GM18520 (cell line): ENCODE results near the gene CHDH.

Source experiments
- ATAC-seq: cut with Tn5 transposase; IDR thresholded peaks from one replicate; pipeline ENCODE4 v1.9.1; 2021; ENCODE audit not compliant: unreplicated experiment

Gene CHDH

DNA sequence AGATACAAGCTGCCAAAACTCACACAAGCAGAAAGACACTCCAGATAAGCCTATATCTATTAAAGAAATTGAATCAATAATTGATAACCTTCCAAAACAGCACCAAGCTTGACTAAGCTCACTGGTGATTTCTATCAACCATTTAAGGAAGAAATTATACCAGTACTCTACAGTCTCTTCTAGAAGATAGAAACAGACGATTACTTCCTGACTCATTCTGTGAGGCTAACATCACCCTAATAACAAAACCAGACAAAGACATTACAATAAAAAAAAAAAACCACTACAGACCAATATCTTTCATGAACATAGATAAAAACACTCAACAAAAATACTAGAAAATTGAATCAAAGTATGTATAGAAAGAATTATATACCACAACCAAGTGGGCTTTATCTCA, 20.2 kb downstream of the CHDH start:
- ATAC-seq: no peak

DNA sequence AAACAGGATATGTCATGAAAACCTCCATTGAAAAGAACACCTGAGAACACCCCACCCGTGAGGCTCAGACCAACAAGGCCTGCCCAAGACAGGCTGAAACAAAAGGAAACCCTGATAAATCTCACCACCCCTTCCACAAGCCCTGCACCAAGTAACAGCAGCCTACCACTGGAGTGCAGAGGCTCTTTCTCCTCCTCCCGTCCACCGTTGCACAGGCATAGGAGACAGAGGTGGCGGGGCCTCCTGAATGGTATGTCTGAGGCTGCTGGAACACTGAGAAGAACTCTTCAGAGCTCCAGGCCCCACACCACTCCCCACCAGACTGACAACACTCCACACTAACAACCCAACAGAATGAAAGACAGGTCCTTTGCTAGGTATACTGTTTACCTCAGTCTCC, 21.4 kb downstream of the CHDH start:
- ATAC-seq: no peak

DNA sequence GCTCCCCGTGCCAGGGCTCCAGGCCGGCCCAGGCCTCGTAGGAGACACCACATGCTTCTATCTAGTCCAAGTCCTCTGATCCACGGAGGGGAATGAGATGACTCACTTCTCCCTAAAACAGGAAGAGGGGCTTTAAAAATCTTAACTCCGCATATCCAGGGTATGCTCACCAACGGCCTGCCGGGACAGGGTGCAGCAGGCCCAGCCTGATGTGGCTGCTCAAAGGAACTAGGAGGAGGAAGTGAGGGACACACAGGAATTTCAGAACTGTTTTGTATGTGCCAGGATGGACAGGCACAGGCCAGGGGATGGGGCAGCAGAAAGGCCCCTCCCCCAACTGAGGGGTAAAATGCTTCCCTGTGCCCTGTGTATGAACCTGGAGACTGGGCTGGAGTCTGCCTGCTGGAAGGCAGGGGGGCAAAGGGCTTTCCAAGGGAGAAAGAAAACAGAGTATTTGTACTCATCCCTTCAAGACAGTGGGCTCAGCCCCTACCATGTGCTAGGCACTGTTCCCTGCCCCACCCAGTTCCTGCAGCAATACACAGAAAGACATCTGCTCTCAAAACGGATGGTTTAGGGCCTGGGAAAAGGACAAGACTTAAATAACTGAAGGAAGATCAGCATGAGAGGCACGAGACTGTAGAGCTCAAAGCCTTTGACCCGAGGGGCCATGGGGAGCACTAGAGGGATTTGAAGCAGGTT, 22.1 kb downstream of the CHDH start:
- ATAC-seq: no peak

DNA sequence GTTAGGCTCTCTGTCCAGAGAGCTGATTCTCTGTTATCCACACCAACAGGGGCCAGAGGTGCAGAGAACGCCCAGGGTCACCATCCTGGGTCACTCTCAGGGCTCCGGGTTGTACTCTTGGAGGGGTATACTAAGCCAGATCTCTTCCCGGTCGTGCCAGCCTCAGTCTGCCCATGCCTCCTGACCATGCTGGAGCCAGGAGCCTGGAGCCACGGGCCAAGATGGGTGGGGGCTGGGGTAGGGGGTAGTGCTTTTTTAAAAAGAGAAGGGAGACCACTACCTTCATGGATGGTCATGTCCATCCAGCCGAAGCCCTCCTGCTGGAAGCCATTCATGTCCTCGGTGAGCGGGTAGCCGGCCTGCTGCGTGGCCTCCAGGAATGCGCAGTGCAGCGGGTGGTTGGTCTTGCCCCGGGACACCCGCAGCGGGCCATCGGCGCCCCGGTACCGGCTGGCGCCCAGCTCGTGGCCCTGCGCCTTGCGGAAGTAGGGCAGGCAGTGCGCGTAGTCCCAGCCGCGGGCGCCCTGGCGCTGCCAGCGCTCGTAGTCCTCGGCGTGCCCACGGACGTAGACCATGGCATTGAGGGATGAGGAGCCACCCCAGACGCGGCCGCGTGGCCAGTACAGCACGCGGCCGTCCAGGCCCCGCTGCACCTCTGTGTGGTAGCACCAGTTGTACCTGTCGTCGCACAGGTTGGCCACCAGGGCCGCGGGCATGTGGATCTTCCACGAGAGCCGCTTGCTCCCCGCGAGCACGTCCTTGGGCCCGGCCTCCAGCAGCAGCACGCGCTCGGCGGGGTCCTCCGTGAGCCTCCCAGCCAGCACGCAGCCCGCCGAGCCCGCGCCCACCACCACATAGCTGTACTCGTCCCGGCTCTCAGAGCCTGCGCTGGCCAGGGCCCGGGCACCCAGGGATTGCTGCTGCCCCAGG, 22.9 kb downstream of the CHDH start:
- ATAC-seq: no peak

DNA sequence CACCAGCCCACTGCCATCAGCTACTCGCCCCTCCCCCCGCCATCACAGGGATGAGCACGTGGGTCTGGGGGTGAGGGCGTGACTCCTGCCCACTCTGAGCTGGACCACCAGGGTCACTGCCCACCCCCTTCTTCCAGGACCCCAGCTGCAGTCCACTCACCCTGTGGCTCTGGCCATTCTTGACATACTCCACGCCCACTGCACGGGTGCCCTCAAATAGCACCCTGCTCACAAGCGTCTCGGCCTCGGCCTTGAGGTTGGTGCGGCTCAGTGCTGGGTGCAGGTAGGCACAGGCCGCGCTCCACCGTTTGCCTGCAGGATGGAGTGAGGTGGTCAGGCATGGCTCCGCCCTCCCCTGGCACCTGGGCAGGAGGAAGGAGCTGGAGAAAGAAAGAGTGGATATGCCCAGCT, 23.9 kb downstream of the CHDH start:
- ATAC-seq: no peak

DNA sequence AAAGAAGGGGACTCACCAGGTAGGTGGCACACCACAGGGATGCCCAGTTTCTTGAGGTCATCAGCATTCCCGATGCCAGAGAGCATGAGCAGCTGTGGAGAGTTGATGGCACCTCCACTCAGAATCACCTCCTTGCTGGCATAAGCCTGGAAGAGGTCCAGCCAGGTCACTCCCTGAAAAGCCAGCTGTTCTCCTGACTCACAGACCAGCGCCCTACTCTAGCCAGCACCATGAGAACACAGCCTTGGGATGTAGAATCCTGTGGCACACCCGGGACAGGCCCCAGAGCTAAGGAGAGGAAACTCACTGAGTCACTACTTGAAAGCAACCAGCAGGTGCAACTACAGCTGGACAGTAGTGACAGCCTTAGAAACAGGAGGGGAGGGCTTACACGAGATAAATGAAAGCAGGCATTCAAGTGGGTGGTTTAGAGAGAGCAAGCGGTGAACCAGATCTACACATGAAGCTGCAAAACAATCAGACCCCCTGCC, 24.5 kb downstream of the CHDH start:
- ATAC-seq: no peak

DNA sequence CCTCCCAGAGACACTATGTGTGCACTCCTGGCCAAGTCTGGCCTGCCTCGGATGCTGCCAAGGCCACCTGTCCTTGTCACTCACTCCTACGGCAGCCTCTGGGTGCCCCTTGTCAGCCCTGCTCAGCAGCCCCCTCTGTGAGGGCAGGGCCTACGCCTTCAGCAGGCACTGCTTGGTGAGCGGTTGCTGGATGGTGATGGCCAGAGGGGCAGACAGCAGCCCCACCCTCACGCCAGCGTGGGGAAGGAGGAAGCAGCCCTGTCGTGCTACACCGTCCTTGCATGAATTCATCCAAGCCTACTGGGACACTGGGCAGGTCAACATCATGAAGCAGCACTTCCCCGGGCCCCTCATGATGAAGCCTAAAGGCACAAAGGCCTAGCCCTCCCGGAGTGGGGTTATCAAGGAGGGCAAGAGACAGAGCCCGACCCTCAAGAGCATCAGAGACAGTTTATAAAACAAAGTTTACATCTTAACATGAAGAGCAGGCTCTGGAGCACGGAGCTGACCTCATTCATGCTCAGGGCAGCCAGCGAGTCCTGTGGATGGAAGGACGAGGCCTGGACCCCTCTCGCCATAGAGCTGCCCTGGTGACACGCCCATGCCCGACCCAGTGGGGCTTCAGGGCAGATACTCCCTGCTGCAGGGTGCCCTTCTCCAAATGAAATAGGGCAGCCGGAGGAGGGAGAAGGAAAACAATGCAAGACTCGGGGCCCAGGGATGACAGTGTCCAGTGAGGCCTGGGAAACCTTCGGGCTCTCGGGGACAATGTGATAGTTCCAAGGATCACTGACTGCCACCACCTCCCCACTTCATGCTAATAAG, 25.3 kb downstream of the CHDH start:
- no peak for ATAC-seq

DNA sequence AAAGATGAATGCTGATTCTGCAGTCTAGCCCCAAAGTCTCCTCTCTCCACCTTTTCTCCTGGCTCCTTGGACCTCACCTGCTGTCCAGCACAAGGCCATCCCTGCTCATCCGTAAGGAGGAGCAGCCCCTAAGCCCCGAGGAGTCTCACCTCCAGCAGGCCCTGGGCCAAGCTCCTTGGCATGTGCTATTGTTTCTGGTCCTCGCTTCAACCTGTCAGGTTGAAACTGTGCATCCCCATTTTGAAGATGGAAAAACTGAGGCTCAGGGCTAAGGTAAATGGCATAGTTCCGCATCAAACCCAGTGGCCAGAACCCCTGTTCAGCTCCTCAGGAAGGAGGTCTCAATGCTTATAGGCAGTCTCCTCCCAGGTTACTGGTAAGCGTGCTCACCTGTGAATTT, 26.1 kb downstream of the CHDH start:
- ATAC-seq: no peak

DNA sequence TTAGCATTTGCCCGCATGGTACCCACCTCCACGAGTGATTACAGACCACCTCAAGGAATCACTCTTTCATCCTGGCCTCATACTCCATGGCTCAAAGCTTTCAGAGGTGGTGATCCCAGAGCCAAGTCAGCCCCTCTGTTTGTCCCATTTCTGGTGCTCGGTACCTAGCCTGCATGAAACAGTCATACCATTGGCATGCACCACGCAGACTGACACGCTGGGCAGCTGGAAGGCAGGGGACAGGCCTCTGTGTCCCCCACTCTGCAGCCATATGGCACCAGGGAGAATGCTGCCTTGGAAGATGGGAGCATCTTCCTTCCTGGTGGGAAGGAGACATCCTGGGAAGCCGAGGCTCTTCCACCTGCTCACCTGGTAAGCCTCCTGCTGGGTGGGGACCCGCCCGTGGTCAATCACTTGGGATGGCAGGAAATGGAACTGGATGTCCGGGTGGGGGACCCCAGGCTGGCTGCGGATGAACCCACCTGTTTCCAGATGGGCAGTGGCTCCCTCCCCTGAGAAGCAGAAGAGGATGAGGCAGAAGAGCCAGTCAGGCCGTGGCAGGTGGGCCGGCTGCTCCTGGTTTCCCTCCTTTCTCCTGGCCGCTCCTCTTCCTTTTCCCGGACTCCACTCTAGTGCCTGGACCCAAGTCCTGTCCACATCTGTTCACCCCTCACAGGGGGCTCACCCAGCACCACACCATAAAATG, 26.9 kb downstream of the CHDH start:
- ATAC-seq: no peak

DNA sequence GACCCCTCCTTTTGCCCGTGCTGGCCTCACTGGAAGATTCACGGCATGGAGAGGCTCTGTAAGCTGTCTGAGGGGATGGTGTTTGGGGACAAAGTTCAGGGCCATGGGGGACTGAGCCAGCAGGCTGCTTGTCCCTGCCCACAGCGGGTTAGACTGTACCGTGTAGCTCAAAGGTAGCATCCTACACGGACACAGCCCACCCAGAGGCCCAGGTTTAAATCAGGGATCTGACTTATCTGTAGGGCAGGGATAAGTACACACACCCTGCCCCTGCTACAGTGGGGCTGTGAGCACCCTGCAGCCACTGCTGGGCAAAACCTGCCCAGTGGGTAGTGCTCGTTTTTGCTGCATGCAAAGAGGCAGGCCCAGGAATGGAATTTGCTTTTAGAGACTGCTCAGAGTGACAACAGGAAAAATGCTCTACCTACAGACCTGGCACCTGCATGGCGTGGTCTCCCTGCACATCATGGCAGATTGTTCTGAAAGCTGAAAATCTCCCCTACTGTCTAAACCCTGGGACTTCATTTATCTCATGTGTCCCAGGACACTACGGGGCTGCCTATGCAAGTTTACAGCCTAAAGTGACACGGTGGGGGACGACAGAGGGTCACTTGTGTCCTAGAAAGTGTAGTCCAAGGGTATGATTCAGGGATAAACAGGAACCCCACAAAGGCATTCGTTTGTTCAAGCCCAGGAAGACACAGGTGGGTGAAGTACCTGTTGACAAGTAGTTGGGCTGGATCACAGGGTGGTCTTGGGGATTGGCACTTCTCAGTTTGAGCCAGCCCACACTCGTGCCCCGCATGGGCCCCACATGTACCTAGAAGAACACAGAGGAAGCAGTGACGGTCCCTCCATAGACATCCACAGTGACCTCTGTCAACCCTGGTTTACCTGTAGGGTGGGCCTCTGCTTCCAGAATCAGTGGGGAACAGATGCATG, 27.7 kb downstream of the CHDH start:
- no peak for ATAC-seq

DNA sequence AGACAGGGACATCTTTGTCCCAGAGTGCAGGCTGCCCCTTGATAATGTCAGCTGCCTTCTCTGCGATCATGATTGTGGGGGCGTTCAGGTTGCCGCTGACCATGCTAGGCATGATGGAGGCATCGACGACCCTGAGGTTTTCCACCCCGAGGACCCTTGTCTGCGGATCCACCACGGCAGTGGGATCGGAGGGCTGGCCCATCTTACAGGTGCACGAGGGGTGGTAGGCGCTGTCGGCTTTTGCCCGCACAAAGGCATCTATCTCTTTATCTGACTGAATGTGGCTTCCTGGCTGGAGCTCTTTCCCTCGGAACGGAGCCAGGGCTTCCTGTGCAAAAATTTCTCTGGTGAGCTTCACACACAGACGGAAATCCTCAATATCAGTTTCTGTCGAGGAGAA, 28.4 kb downstream of the CHDH start:
- no peak for ATAC-seq

DNA sequence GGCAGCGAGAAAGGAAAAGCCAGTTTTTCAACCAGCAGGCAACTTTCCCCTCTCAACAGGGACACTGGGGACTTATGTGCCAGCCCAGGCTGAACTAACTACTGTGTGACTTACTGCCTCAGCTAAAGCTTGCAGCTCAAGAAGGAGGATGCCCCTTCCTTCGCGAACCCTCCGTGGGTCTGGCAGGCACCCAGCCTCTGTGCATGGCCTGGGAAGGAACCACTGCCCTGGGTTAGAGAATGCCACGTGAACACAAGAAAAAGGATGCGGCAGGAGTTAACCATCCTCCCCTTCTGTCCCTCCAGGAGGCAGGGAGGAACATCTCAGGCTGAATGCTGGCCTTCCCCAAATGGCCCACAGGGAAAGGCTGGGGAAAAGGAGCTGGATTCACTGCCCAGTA, 29.0 kb downstream of the CHDH start:
- ATAC-seq: no peak

DNA sequence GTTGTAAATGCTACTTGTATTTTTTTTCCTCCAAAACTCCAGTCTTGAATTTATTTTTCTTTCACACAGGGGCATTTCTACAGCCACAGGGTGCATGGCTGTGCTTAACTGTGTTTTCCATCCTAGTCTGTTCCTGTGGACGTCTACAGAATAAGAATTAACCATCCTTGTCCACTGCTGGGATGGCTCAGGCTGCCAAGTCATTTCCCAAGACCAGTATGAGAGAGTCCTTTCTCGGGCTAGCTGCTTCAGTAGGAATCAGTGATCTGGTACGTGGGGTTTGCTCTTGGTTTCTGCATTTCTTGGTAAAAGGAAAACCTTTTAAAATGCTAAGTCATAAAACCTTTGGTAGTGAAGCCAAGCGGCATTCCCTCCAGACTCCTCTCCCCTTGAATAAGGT, 29.8 kb downstream of the CHDH start:
- ATAC-seq: no peak

DNA sequence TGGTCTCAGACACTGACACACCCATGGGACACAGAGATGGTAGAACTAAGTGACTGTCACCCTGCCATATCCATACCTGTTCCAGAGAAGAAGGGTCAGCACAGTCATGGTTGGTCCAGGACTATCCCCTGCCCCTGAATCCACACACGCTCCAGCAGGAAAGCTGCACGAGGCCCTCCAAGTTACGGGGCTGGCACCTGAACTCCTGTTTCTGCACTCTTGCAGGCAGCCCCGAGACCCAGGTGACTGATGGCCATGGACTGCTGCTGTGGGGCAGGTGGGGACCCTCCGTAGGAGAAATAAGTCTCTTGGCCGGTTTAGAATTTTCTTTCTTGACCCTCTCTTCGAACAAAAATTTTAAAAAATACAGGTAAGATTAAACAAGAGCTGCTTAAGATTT, 30.6 kb downstream of the CHDH start:
- ATAC-seq: no peak

DNA sequence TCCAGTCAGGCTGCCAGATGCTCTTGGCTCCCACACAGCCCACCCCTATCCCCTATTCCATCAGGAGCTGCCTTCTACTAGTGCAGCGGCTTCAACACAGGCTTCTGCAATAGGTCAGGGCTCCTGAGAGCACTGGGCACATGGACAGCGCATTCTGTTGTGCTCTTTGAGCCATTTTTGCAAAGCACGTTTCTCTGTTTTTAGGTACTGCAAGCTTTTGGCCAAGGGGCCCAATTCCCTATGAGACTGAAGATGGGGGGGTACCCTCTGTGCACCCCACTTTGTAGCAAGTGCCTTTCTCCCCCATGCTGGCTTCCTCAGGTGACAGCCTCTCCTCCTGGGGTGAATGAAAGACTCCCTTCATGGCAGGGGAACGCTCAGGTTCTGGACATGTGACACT, 31.2 kb downstream of the CHDH start:
- no peak for ATAC-seq

DNA sequence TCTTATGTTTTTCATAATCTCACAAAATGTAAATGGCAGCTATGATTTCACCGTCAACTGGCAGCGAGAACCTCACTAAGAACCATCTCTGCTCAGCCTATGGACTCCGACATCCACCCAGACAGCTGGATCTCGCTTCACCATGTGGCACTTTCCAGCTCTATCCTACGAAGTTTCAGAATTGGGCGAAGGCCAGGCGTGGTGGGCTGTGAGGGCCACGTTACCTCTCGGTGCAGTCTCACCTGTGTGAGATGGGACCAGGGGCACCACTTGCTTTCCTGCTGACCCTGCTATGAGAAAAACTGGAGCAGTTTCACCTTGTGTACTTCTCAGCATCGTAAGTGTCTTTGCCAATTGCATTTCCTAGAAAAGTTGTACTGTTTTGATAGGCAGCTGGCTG, 32.3 kb downstream of the CHDH start:
- ATAC-seq: no peak

DNA sequence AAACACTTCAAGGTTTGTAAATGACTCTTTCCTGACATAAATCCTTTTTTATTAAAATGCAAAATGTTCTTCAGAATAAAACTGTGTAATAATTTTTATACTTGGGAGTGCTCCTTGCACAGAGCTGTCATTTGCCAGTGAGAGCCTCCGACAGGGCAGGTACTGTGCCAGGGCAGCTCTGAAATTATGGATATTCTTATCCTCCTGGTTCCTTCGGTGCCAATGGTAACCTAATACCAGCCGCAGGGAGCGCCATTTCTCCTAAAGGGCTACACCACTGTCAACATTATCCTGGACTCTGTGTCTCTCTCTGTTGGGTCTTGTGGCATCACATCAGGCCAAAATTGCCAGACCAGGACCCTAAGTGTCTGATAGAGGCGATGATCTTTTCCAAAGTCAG, 33.0 kb downstream of the CHDH start:
- ATAC-seq: no peak

DNA sequence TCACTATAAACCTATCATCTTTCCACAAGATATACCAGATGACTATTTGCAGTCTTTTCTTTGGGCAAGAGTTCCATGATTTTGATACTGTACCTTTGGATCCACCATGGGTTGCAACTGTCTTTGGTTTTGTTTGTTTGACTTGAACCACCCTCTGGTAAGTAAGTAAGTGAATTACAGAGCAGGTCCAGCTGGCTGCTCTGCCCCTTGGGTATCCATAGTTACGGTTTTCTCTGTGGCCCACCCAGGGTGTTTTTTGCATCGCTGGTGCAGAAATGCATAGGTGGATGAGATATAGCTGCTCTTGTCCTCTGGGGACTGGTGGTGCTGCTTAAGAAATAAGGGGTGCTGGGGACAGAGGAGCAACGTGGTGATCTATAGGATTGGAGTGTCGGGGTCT, 33.8 kb downstream of the CHDH start:
- no peak for ATAC-seq

DNA sequence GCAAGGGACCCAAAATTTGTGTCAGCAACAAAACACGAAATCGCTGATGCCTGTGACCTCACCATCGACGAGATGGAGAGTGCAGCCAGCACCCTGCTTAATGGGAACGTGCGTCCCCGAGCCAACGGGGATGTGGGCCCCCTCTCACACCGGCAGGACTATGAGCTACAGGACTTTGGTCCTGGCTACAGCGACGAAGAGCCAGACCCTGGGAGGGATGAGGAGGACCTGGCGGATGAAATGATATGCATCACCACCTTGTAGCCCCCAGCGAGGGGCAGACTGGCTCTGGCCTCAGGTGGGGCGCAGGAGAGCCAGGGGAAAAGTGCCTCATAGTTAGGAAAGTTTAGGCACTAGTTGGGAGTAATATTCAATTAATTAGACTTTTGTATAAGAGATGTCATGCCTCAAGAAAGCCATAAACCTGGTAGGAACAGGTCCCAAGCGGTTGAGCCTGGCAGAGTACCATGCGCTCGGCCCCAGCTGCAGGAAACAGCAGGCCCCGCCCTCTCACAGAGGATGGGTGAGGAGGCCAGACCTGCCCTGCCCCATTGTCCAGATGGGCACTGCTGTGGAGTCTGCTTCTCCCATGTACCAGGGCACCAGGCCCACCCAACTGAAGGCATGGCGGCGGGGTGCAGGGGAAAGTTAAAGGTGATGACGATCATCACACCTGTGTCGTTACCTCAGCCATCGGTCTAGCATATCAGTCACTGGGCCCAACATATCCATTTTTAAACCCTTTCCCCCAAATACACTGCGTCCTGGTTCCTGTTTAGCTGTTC, 34.9 kb downstream of the CHDH start:
- ATAC-seq: no peak
